ENCODE data around the gene ZNF575.

GRCh38 chr19:43560687-43561086 is 27.7 kb downstream of the ZNF575 start:
- TF ChIP-seq CTCF (conservative IDR thresholded peaks at IDR 0.05) (no peak), ZFX (IDR thresholded peaks at IDR 0.05) (no peak)

All from C4-2B (cell line).